HEK293T (cell line): ENCODE results near the gene USP10.

Experiments
- ARNT ChIP-seq: fragments of 450-650 bp; IDR thresholded peaks from 2 replicates; pipeline ENCODE4 v1.6.1; 2017; ENCODE audit warnings: mild to moderate bottlenecking
- BHLHE40 ChIP-seq: fragments of 450-650 bp; IDR thresholded peaks from 2 replicates; pipeline ENCODE4 v1.6.1; 2016; ENCODE audit warnings: mild to moderate bottlenecking, moderate library complexity, borderline replicate concordance
- CTBP1 ChIP-seq: fragments of 450-650 bp; IDR thresholded peaks from 2 replicates; pipeline ENCODE4 v1.6.1; 2016; ENCODE audit warnings: borderline replicate concordance
- ELF4 ChIP-seq: fragments of 450-650 bp; IDR thresholded peaks from 2 replicates; pipeline ENCODE4 v1.6.1; 2017; ENCODE audit warnings: antibody characterized with exemption
- FOXA1 ChIP-seq: fragments of 450-650 bp; IDR thresholded peaks from 2 replicates; pipeline ENCODE4 v1.6.1; 2016; ENCODE audit warnings: mild to moderate bottlenecking
- FOXK2 ChIP-seq: fragments of 450-650 bp; IDR thresholded peaks from 2 replicates; pipeline ENCODE4 v1.6.1; 2016; ENCODE audit warnings: mild to moderate bottlenecking
- FOXM1 ChIP-seq: fragments of 450-650 bp; IDR thresholded peaks from 2 replicates; pipeline ENCODE4 v1.6.1; 2017; ENCODE audit warnings: mild to moderate bottlenecking, borderline replicate concordance
- HDGF ChIP-seq: fragments of 450-650 bp; IDR thresholded peaks from 2 replicates; pipeline ENCODE4 v1.6.1; 2017; ENCODE audit warnings: antibody characterized with exemption, borderline replicate concordance
- LEF1 ChIP-seq: fragments of 450-650 bp; IDR thresholded peaks from 2 replicates; pipeline ENCODE4 v1.6.1; 2017; ENCODE audit warnings: mild to moderate bottlenecking, borderline replicate concordance
- NFRKB ChIP-seq: fragments of 450-650 bp; IDR thresholded peaks from 2 replicates; pipeline ENCODE4 v1.6.1; 2016; ENCODE audit warnings: mild to moderate bottlenecking, moderate library complexity
- PKNOX1 ChIP-seq: fragments of 450-650 bp; IDR thresholded peaks from 2 replicates; pipeline ENCODE4 v1.6.1; 2016
- SP1 ChIP-seq: fragments of 450-650 bp; IDR thresholded peaks from 2 replicates; pipeline ENCODE4 v1.6.1; 2017
- SUZ12 ChIP-seq: fragments of 450-650 bp; IDR thresholded peaks from 2 replicates; pipeline ENCODE4 v1.6.1; 2016; ENCODE audit warnings: mild to moderate bottlenecking
- TARDBP ChIP-seq: fragments of 450-650 bp; IDR thresholded peaks from 2 replicates; pipeline ENCODE4 v1.6.1; 2016

GRCh38 chr16:84685210-84685609 is 14.6 kb upstream of the USP10 start:
- no peak for TF ChIP-seq SUZ12
- TF ChIP-seq SP1 = no peak
- TF ChIP-seq FOXA1 = no peak
- no peak for TF ChIP-seq LEF1
- no peak for TF ChIP-seq TARDBP
- no peak for TF ChIP-seq FOXM1
- no peak for TF ChIP-seq PKNOX1
- no peak for TF ChIP-seq FOXK2
- TF ChIP-seq BHLHE40 = no peak
- no peak for TF ChIP-seq ELF4
- TF ChIP-seq CTBP1 = no peak
- no peak for TF ChIP-seq ARNT
- no peak for TF ChIP-seq NFRKB
- no peak for TF ChIP-seq HDGF
